Stomach (tissue), 9 donors: ENCODE data around the gene FBXO45. TPM values are rescaled to one million over a fixed set of nuclear protein-coding genes. Genes with fewer than 3 reads are reported as not detected.

Source experiments
- DNase-seq, 2 donors: peaks; one replicate each; pipeline versions ENCODE4 v3.0.0 to v3.0.0-alpha.2; 2013 to 2019
- H3K27ac ChIP-seq, 5 donors: fragments of 200-600 bp in 4 of 5; sonication (generic) in 4 of 5; one replicate each; pipeline ENCODE4 v1.5.1; 2013 to 2019; ENCODE audit warnings: mild to moderate bottlenecking in 1 of 5, moderate library complexity in 1 of 5
- H3K27me3 ChIP-seq, 3 donors: fragments of 200-600 bp; sonication (generic); one replicate each; pipeline ENCODE4 v1.5.1; 2017 to 2019; ENCODE audit warnings: mixed run types in 1 of 3
- H3K36me3 ChIP-seq, 4 donors: fragments of 200-600 bp; sonication (generic); 1 replicate in 3 of 4; 2 replicates in 1 of 4; pipeline ENCODE4 v1.5.1; 2016 to 2019
- H3K4me1 ChIP-seq, 4 donors: fragments of 200-600 bp; sonication (generic); one replicate each; pipeline ENCODE4 v1.5.1; 2016 to 2019
- H3K4me3 ChIP-seq, 4 donors: fragments of 200-600 bp; sonication (generic) in 3 of 4; one replicate each; pipeline ENCODE4 v1.5.1; 2016 to 2019; ENCODE audit warnings: mild to moderate bottlenecking in 1 of 4
- H3K9me3 ChIP-seq, 4 donors: fragments of 200-600 bp; sonication (generic); one replicate each; pipeline ENCODE4 v1.5.1; 2016 to 2019
- CTCF ChIP-seq, 7 experiments: fragments of 450-650 bp in 4 of 7; fragments of 200-600 bp in 3 of 7; sonication (generic) in 3 of 7; IDR thresholded peaks; one replicate each; pipeline ENCODE4 v1.5.1; 2016 to 2019; ENCODE audit warnings: antibody characterized with exemption in 7 of 7, control low read depth in 2 of 7, mild to moderate bottlenecking in 1 of 7
- EP300 ChIP-seq: sonication (generic); formaldehyde crosslinking; IDR thresholded peaks from one replicate; pipeline ENCODE4 v1.6.1; 2017; ENCODE audit warnings: antibody characterized with exemption
- POLR2A ChIP-seq, 4 donors: fragments of 450-650 bp; IDR thresholded peaks; one replicate each; pipeline ENCODE4 v1.6.1; 2016; ENCODE audit warnings: antibody characterized with exemption in 4 of 4, control low read depth in 2 of 4, mild to moderate bottlenecking in 1 of 4, moderate library complexity in 1 of 4
- POLR2AphosphoS5 ChIP-seq, 3 donors: sonication (generic); formaldehyde crosslinking; IDR thresholded peaks; one replicate each; pipeline ENCODE4 v1.6.1; 2016; ENCODE audit warnings: antibody characterized with exemption in 3 of 3
- WGBS, 5 donors: extraction: QIAGEN DNeasy Blood & Tissue Kit in 3 of 5; methylation state at CpG; one replicate each; pipeline versions ENCODE4 v1.1.5 to v1.1.7; 2013 to 2018; 5-methylcytosine and 5-hydroxymethylcytosine counted together
- intact Hi-C: fragments of 100-400 bp; cut with DNase I; formaldehyde crosslinking; loops from one replicate; pipeline ENCODE4 v1.15.1; 2023; ENCODE audit warnings: low total_unique reads
- polyA plus RNA-seq, 3 donors: library from polyadenylated mRNA; stranded (reverse); fragments of 200-250 nt; gene quantifications; one replicate each; pipeline ENCODE4 v1.2.3, GENCODE V29; 2013
- total RNA-seq, 5 donors: library from RNA; depleted of rRNA; stranded (reverse); fragments of >200 nt; gene quantifications; one replicate each; pipeline versions ENCODE4 v1.1.0 to v1.2.3, GENCODE V29; 2014 to 2016
- donor health status: healthy with polysubstance abuse.
- donor health status: Bipolar disorder and iron deficiency.
- donor health status: healthy.

Gene FBXO45
- total and polyA plus RNA-seq, 8 donors = 1.2 to 12.1 (median 4.2) TPM

GRCh38 chr3:196557236-196557635 is 11.2 kb upstream of the FBXO45 start:
- intact Hi-C loops = no loop called here
- Histone ChIP-seq H3K4me1 (peaks cover 0 to 6% (median 2%) of the 10 kb centered on the region in 4 donors), H3K36me3 (peaks cover 8 to 53% (median 38%) of the 10 kb centered on the region in 4 donors), H3K27me3 (no peaks in the 10 kb centered on the region), H3K9me3 (no peaks in the 10 kb centered on the region), H3K4me3 (no peak overlapping the region), H3K27ac (no peak overlapping the region)
- TF ChIP-seq EP300 = no peak
- TF ChIP-seq CTCF (IDR thresholded peaks at IDR 0.05) = no peak
- TF ChIP-seq POLR2A (IDR thresholded peaks at IDR 0.05) = no peak
- no peak for TF ChIP-seq POLR2AphosphoS5 (IDR thresholded peaks at IDR 0.05)
- DNase-seq = no peak
- 80 to 92% (median 91%) methylated on average over 5 of the region's 5 CpGs for WGBS, 5 donors

GRCh38 chr3:196558476-196558875 is 10.0 kb upstream of the FBXO45 start:
- no peak for TF ChIP-seq CTCF (IDR thresholded peaks at IDR 0.05)
- TF ChIP-seq POLR2AphosphoS5 (IDR thresholded peaks at IDR 0.05) = no peak
- TF ChIP-seq POLR2A (IDR thresholded peaks at IDR 0.05) = no peak
- TF ChIP-seq EP300 = no peak

GRCh38 chr3:196559826-196560225 is 8.6 kb upstream of the FBXO45 start:
- Histone ChIP-seq H3K27me3 (no peaks in the 10 kb centered on the region), H3K36me3 (peaks cover 8 to 42% (median 30%) of the 10 kb centered on the region in 4 donors), H3K4me3 (no peak overlapping the region), H3K9me3 (no peaks in the 10 kb centered on the region), H3K27ac (no peak overlapping the region), H3K4me1 (peaks cover 0 to 21% (median 7%) of the 10 kb centered on the region in 4 donors)
- TF ChIP-seq POLR2AphosphoS5 (IDR thresholded peaks at IDR 0.05) (no peak), EP300 (no peak), CTCF (IDR thresholded peaks at IDR 0.05) (no peak), POLR2A (IDR thresholded peaks at IDR 0.05) (no peak)
- intact Hi-C loops = no loop called here
- DNase-seq = no peak
- WGBS, 5 donors = 52 to 65% (median 60%) methylated on average over 3 of the region's 3 CpGs

More at GRCh38 chr3:196558476-196558875, 10.0 kb upstream of the FBXO45 start:
- H3K4me1 ChIP-seq = peaks cover 0 to 15% (median 6%) of the 10 kb centered on the region in 4 donors
- no peaks in the 10 kb centered on the region for H3K27me3 ChIP-seq
- no peak for DNase-seq
- H3K27ac ChIP-seq = no peak overlapping the region
- H3K9me3 ChIP-seq = no peaks in the 10 kb centered on the region
- intact Hi-C loops = no loop called here
- peaks cover 8 to 49% (median 35%) of the 10 kb centered on the region in 4 donors for H3K36me3 ChIP-seq
- no peak overlapping the region for H3K4me3 ChIP-seq

GRCh38 chr3:196563721-196564225 is 4.7 kb upstream of the FBXO45 start:
- Histone ChIP-seq H3K27ac (no peak overlapping the region), H3K36me3 (peaks cover 12 to 43% (median 38%) of the 10 kb centered on the region in 4 donors), H3K4me3 (no peak overlapping the region), H3K9me3 (no peaks in the 10 kb centered on the region), H3K4me1 (peaks cover 8 to 31% (median 25%) of the 10 kb centered on the region in 4 donors), H3K27me3 (no peaks in the 10 kb centered on the region)
- TF ChIP-seq POLR2AphosphoS5 (IDR thresholded peaks at IDR 0.05) = no peak
- no peak for TF ChIP-seq CTCF (IDR thresholded peaks at IDR 0.05)
- TF ChIP-seq POLR2A (IDR thresholded peaks at IDR 0.05) = no peak
- no peak for TF ChIP-seq EP300
- intact Hi-C loops = no loop called here
- DNase-seq = no peak
- WGBS, 5 donors = 66 to 82% (median 80%) methylated on average over 9 of the region's 9 CpGs
